SIG-M5 treated with dmso at 0.1 percent for 504 hours (cell line): ENCODE results near the gene CA12.
"Not testable (repeated sequence)": the region's sequence is repeated elsewhere in the genome, so short reads cannot be mapped to it uniquely, and the experiment has no call there.

Experiments
- DNase-seq: peaks from one replicate; lab custom pipeline; 2025; ENCODE audit not compliant: unreplicated experiment; lab: John Stamatoyannopoulos, UW

CA12 gene

DNA sequence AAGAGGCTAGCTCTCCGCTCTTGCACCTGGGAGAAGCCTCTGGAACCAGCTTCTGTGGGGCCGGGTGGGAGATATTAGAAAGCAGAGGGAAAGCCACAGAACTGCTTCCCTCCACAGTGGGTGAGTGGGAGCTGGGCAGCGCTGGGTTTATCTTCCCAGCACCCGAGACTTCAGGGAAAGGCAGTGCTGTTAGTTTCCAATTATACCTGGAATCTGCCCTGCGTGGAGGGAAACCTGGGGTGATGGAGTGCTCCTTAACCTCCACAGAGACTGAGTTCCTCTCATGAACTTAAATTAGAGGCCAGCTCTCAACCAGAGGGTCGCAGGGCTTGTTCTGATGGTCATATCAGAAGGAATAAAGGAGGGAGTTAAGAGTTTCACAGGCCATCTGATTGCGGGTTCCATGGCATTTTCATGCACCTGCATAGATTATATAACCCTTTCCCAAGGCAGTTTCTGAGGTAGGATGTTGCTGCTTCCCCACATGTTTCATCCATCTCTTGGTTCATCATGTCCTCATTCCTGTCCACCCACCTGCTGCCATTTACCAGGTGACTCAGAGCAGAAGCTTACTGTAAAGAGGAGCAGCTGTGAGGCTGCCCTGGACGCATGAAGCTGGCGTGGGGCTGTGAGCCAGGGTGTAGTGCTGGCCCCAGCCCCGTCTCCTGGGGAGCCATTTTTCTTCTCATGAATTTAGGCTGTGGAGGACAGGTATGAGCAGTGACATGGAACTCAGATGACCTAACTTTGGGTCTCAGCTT lies 42.5 kb downstream of the CA12 start:
- DNase-seq, result no peak

GRCh38 chr15:63338170-63338569 lies 43.5 kb downstream of the CA12 start:
- no peak for DNase-seq

DNA sequence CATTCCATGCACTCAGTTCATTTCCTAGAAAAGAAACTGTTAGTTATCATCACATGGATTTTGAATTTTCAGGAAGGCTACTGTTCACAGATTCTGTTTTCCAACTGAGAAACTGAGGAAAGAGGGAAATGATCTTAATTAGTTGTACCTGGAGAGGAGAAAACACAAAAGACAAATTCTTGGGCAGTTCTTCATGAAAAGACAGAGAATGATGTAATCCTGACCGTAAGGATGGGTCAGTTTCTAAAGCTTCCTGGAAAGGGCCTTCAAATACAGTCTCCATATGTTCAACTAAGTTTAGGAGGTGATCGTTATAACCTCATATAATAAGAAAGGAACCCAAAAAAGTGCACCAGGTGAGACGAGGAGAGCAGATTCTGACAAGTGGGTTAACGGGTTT lies 44.6 kb downstream of the CA12 start:
- DNase-seq, result no peak

- DNase-seq, result no peak
Measured at GRCh38 chr15:63335543-63336240, 46.0 kb downstream of the CA12 start.

- no peak for DNase-seq
Measured at GRCh38 chr15:63334821-63335220, 46.8 kb downstream of the CA12 start.

DNA sequence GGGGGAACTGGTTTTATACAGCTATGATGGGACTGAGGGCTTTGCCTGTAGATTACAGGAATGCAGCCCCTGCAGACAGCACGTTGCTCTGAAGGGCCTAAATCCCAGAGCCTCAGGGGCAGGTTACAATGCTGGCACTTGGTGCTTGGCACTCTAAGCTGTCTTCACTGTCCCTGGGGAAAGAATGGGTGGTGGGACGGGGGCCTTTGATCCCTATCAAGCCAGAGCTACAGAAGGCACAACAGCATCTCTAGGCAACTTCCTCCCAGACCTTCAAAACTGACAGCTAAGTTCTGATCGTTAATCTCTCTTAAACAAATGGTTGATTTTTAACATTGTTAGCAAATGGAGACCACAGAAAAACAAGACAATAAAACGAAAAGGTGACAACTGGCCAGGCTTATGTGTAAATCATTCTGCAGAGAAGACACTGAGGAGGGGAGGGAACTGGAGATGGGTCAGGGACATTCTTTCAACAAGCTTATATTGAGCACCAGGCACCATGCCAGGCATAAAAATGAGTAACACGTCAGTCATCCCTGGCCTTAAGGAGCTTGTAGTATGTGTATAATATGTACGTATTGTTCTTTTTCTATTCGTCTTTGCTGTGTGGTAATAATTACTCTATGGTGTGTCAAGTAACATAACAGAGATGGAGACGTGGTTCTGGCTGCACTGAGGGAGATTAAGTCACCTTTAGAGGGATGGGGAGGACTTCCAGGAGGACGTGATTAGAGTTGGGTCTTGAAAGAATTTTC lies 49.1 kb downstream of the CA12 start:
- no peak for DNase-seq

DNA sequence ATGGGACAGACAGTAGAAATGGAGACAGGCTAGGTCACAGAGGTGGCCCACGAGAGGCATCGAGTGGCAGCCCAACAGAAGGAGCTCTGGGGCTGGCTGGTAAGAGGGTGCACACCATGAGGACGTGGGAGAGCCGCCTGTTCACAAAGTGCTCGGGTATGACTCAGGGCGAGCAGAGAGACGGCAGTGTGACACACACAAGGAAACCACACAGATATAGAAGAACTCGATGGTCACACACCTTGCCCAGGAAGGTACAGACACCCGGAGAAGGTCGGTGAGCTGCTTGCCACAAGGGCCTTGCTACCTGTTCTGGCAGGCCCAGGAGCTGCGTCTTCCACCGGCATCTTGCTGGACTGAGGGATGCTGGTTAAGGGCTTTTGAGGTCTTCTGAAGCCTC lies 50.2 kb downstream of the CA12 start:
- no peak for DNase-seq

DNA sequence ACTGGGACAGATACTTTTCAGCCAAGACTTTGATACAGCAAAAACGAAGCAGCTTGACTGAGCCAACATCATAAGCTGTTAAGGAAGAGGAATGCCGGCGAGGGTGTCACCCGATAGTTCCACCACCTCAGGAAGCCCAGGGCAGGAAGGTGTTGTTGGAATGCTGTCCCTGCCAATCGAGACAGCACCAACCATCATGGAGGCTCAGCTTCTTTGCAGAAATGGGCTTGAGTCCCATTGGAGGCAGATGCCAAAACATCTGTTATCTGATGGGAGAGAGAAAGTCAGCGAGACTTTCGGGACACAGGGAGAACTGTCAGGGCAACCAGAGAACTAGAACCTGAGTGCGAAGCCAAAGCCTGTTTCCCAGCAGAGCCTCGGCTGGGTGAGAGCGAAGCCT lies 50.7 kb downstream of the CA12 start:
- DNase-seq, result no peak

GRCh38 chr15:63329567-63330350 lies 51.9 kb downstream of the CA12 start:
- DNase-seq, result no peak

- DNase-seq, result no peak
Measured at GRCh38 chr15:63327648-63328421, 53.8 kb downstream of the CA12 start.

GRCh38 chr15:63324770-63325169 lies 56.9 kb downstream of the CA12 start:
- DNase-seq, result no peak

- DNase-seq, result no peak
Measured at GRCh38 chr15:63323798-63324563, 57.7 kb downstream of the CA12 start.

DNA sequence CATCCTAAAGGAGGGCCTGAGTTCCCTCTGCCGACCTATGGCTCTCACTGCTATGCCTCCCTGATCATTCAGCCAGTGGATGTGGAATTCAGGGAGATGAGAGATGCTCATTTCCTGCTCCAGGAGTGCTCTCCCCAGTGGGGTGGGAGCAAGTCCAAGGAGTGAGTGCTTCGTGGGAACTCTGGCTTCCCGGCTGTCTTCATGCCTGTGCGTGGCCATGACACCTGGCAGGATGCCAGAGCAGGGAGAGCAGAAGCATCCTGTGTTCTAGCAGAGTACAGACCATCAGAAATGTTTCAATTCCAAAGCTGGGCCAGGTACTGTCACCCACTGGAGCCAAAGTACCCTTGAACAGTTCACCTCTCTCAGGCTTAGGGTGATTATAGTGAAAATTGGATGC lies 59.1 kb downstream of the CA12 start:
- DNase-seq, result no peak

DNA sequence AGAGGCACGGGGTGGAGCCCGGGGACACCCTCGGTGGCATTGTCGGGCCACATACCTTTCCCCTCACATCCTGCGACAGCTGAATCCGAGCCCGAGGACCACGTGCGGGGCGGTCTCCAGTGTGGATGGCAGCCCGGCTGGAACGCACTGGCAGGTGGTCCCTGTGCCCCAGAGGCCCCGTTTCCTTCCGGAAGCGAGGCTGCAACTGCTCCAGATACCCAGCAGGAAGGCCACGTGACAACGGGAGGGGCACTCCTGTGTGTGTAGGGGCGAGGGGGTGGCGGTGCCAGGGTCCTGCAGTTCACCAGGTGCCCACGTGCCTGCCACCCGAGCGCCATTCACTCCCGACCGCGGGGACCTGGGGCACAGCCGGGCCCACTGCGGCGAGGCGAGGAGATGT lies 60.2 kb downstream of the CA12 start:
- no peak for DNase-seq

DNA sequence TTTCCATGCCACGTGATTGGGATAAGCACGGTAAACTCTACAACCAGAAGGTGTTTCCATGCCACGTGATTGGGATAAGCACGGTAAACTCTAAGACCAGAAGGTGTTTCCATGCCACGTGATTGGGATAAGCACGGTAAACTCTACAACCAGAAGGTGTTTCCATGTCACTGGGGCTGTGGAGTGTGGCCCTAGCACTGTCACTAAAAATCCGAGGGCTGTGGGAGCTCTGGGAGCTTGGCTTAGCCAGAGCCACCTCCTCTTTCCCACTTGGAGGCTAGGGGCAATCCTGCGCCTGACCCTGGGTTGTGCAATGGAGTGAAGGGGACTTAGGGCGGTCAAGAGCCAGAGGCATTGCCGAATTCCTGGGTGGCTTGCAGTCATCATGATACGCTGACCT lies 60.7 kb downstream of the CA12 start:
- DNase-seq, result not testable (repeated sequence)

GRCh38 chr15:63320446-63320845 lies 61.2 kb downstream of the CA12 start:
- DNase-seq, result not testable (repeated sequence)

GRCh38 chr15:63319065-63319464 lies 62.6 kb downstream of the CA12 start:
- no peak for DNase-seq

- DNase-seq, result no peak
Measured at GRCh38 chr15:63318344-63318743, 63.3 kb downstream of the CA12 start.

GRCh38 chr15:63314409-63314808 lies 67.2 kb downstream of the CA12 start:
- no peak for DNase-seq

- DNase-seq, result no peak
Measured at GRCh38 chr15:63313825-63314224, 67.8 kb downstream of the CA12 start.
